NCI-H2029 (cell line): ENCODE measurements around the gene TXLNA.

ENCODE experiments used
- DNase-seq: peaks from one replicate; lab custom pipeline; 2025; lab: John Stamatoyannopoulos, UW

Gene TXLNA

GRCh38 chr1:32184650-32185049 is 5.2 kb downstream of the TXLNA start:
- DNase-seq, result no peak

- DNase-seq, result no peak
These were observed 6.6 kb downstream of the TXLNA start for GRCh38 chr1:32186077-32186476.

- DNase-seq, result no peak
These were observed 7.0 kb downstream of the TXLNA start for GRCh38 chr1:32186491-32186890.

- no peak for DNase-seq
These were observed 8.4 kb downstream of the TXLNA start for GRCh38 chr1:32187850-32188249.

- DNase-seq, result no peak
These were observed 12.9 kb downstream of the TXLNA start for GRCh38 chr1:32192220-32192948.

GRCh38 chr1:32194984-32195383 is 15.5 kb downstream of the TXLNA start:
- DNase-seq, result no peak

- no peak for DNase-seq
These were observed 16.1 kb downstream of the TXLNA start for GRCh38 chr1:32195531-32195930.

GRCh38 chr1:32195972-32196823 is 16.7 kb downstream of the TXLNA start:
- DNase-seq, result no peak

GRCh38 chr1:32197074-32197473 is 17.6 kb downstream of the TXLNA start:
- no peak for DNase-seq

- DNase-seq, result no peak
These were observed 18.4 kb downstream of the TXLNA start for GRCh38 chr1:32197837-32198236.

- DNase-seq, result no peak
These were observed 19.0 kb downstream of the TXLNA start for GRCh38 chr1:32198237-32199042.

- no peak for DNase-seq
These were observed 19.7 kb downstream of the TXLNA start for GRCh38 chr1:32199043-32199716.

- DNase-seq, result peak; percentile 84
These were observed 20.2 kb downstream of the TXLNA start for GRCh38 chr1:32199717-32200072.

- peak; percentile 22 for DNase-seq
These were observed 20.9 kb downstream of the TXLNA start, which contains the start of gene CCDC28B for GRCh38 chr1:32200226-32201010. CCDC28B (plus strand) TSS chr1:32200595; CDS start chr1:32201936, 1,341 bp downstream.

GRCh38 chr1:32201011-32201855 is 21.8 kb downstream of the TXLNA start:
- no peak for DNase-seq

GRCh38 chr1:32204943-32205361 is 25.5 kb downstream of the TXLNA start:
- no peak for DNase-seq

- DNase-seq, result peak; percentile 72
These were observed 26.2 kb downstream of the TXLNA start, which contains the start of gene IQCC for GRCh38 chr1:32205401-32206370. IQCC (plus strand) TSS chr1:32205671; CDS start chr1:32205682, 11 bp downstream.

- DNase-seq, result no peak
These were observed 29.0 kb downstream of the TXLNA start for GRCh38 chr1:32208469-32208868.

- DNase-seq, result peak; percentile 95
These were observed 29.4 kb downstream of the TXLNA start, which contains the start of gene DCDC2B for GRCh38 chr1:32208891-32209328. DCDC2B (plus strand) TSS chr1:32209089; CDS start chr1:32209094, 5 bp downstream.
